Measurements from ENCODE around the gene ATE1. TPM values are rescaled to one million over a fixed set of nuclear protein-coding genes. Genes with fewer than 3 reads are reported as not detected.
"Not testable (repeated sequence)": the region's sequence is repeated elsewhere in the genome, so short reads cannot be mapped to it uniquely, and the experiment has no call there.

ATE1 gene
- total and polyA plus RNA-seq, 9 donors: 13.8 to 29.4 (median 20.0) TPM

GRCh38 chr10:121708728-121709674 lies 218.8 kb downstream of the ATE1 start:
- no peak for DNase-seq
- no peaks in the 10 kb centered on the region for H3K36me3 ChIP-seq (ENCODE audit: control insufficient read depth, insufficient read depth, low read length)
- no peaks in the 10 kb centered on the region for H3K4me1 ChIP-seq (ENCODE audit: control insufficient read depth, insufficient read depth, low read length)
- no peak overlapping the region for H3K4me3 ChIP-seq (ENCODE audit: low read length)
- no peak overlapping the region for H3K27ac ChIP-seq (ENCODE audit: low read length)
- no CpG with 5 or more reads among the region's 15 CpGs for WGBS (ENCODE audit: insufficient coverage)
- no peaks in the 10 kb centered on the region for H3K9me3 ChIP-seq (replicated peaks; ENCODE audit: control insufficient read depth, low read depth, low read length)
- peaks cover 18% of the 10 kb centered on the region for H3K27me3 ChIP-seq (ENCODE audit: control insufficient read depth, insufficient read depth, low read length)

- Histone ChIP-seq H3K9me3 (replicated peaks; ENCODE audit: control insufficient read depth, low read depth, low read length) (no peaks in the 10 kb centered on the region), H3K27me3 (ENCODE audit: control insufficient read depth, insufficient read depth, low read length) (peaks cover 6% of the 10 kb centered on the region), H3K36me3 (ENCODE audit: control insufficient read depth, insufficient read depth, low read length) (no peaks in the 10 kb centered on the region), H3K4me1 (ENCODE audit: control insufficient read depth, insufficient read depth, low read length) (no peaks in the 10 kb centered on the region), H3K4me3 (ENCODE audit: low read length) (no peak overlapping the region), H3K27ac (ENCODE audit: low read length) (no peak overlapping the region)
- WGBS (ENCODE audit: insufficient coverage): 67% methylated on average over 6 of the region's 13 CpGs
- no peak for DNase-seq
Observed at GRCh38 chr10:121702351-121703320, 225.2 kb downstream of the ATE1 start.

GRCh38 chr10:121700416-121700815 lies 227.4 kb downstream of the ATE1 start:
- Histone ChIP-seq H3K9me3 (replicated peaks; ENCODE audit: control insufficient read depth, low read depth, low read length) (no peaks in the 10 kb centered on the region), H3K36me3 (ENCODE audit: control insufficient read depth, insufficient read depth, low read length) (no peaks in the 10 kb centered on the region), H3K4me3 (ENCODE audit: low read length) (no peak overlapping the region), H3K27me3 (ENCODE audit: control insufficient read depth, insufficient read depth, low read length) (peaks cover 8% of the 10 kb centered on the region), H3K27ac (ENCODE audit: low read length) (no peak overlapping the region), H3K4me1 (ENCODE audit: control insufficient read depth, insufficient read depth, low read length) (no peaks in the 10 kb centered on the region)
- no CpG with 5 or more reads among the region's 1 CpG for WGBS (ENCODE audit: insufficient coverage)
- no peak for DNase-seq

GRCh38 chr10:121699703-121700102 lies 228.1 kb downstream of the ATE1 start:
- not testable (repeated sequence) for H3K36me3 ChIP-seq (ENCODE audit: control insufficient read depth, insufficient read depth, low read length); DNase-seq; H3K9me3 ChIP-seq (replicated peaks; ENCODE audit: control insufficient read depth, low read depth, low read length); H3K4me3 ChIP-seq (ENCODE audit: low read length); H3K27ac ChIP-seq (ENCODE audit: low read length); H3K4me1 ChIP-seq (ENCODE audit: control insufficient read depth, insufficient read depth, low read length)
- peaks cover 13% of the 10 kb centered on the region for H3K27me3 ChIP-seq (ENCODE audit: control insufficient read depth, insufficient read depth, low read length)
- WGBS (ENCODE audit: insufficient coverage): no CpG with 5 or more reads among the region's 3 CpGs

GRCh38 chr10:121698902-121699301 lies 228.9 kb downstream of the ATE1 start:
- no peaks in the 10 kb centered on the region for H3K4me1 ChIP-seq (ENCODE audit: control insufficient read depth, insufficient read depth, low read length)
- no peaks in the 10 kb centered on the region for H3K36me3 ChIP-seq (ENCODE audit: control insufficient read depth, insufficient read depth, low read length)
- DNase-seq: no peak
- H3K9me3 ChIP-seq (replicated peaks; ENCODE audit: control insufficient read depth, low read depth, low read length): no peaks in the 10 kb centered on the region
- H3K27me3 ChIP-seq (ENCODE audit: control insufficient read depth, insufficient read depth, low read length): peaks cover 10% of the 10 kb centered on the region
- no peak overlapping the region for H3K4me3 ChIP-seq (ENCODE audit: low read length)
- no peak overlapping the region for H3K27ac ChIP-seq (ENCODE audit: low read length)
- 76% methylated on average over 7 of the region's 12 CpGs for WGBS (ENCODE audit: insufficient coverage)

- 59% methylated on average over 4 of the region's 7 CpGs for WGBS (ENCODE audit: insufficient coverage)
- H3K9me3 ChIP-seq (replicated peaks; ENCODE audit: control insufficient read depth, low read depth, low read length): no peaks in the 10 kb centered on the region
- H3K4me3 ChIP-seq (ENCODE audit: low read length): no peak overlapping the region
- no peak overlapping the region for H3K27ac ChIP-seq (ENCODE audit: low read length)
- H3K4me1 ChIP-seq (ENCODE audit: control insufficient read depth, insufficient read depth, low read length): no peaks in the 10 kb centered on the region
- H3K27me3 ChIP-seq (ENCODE audit: control insufficient read depth, insufficient read depth, low read length): peaks cover 12% of the 10 kb centered on the region
- no peak for DNase-seq
- no peaks in the 10 kb centered on the region for H3K36me3 ChIP-seq (ENCODE audit: control insufficient read depth, insufficient read depth, low read length)
Observed at GRCh38 chr10:121698336-121698735, 229.5 kb downstream of the ATE1 start.

GRCh38 chr10:121696854-121697253 lies 231.0 kb downstream of the ATE1 start:
- H3K27ac ChIP-seq (ENCODE audit: low read length): no peak overlapping the region
- no peak overlapping the region for H3K4me3 ChIP-seq (ENCODE audit: low read length)
- DNase-seq: no peak
- H3K27me3 ChIP-seq (ENCODE audit: control insufficient read depth, insufficient read depth, low read length): peaks cover 15% of the 10 kb centered on the region
- no peaks in the 10 kb centered on the region for H3K9me3 ChIP-seq (replicated peaks; ENCODE audit: control insufficient read depth, low read depth, low read length)
- WGBS (ENCODE audit: insufficient coverage): 85% methylated on average over 2 of the region's 3 CpGs
- H3K4me1 ChIP-seq (ENCODE audit: control insufficient read depth, insufficient read depth, low read length): no peaks in the 10 kb centered on the region
- no peaks in the 10 kb centered on the region for H3K36me3 ChIP-seq (ENCODE audit: control insufficient read depth, insufficient read depth, low read length)

- no peak overlapping the region for H3K4me3 ChIP-seq (ENCODE audit: low read length)
- WGBS (ENCODE audit: insufficient coverage): no CpG with 5 or more reads among the region's 7 CpGs
- H3K9me3 ChIP-seq (replicated peaks; ENCODE audit: control insufficient read depth, low read depth, low read length): no peaks in the 10 kb centered on the region
- no peaks in the 10 kb centered on the region for H3K4me1 ChIP-seq (ENCODE audit: control insufficient read depth, insufficient read depth, low read length)
- H3K27me3 ChIP-seq (ENCODE audit: control insufficient read depth, insufficient read depth, low read length): peaks cover 18% of the 10 kb centered on the region
- H3K27ac ChIP-seq (ENCODE audit: low read length): no peak overlapping the region
- no peaks in the 10 kb centered on the region for H3K36me3 ChIP-seq (ENCODE audit: control insufficient read depth, insufficient read depth, low read length)
- no peak for DNase-seq
Observed at GRCh38 chr10:121695731-121696464, 231.9 kb downstream of the ATE1 start.

- Histone ChIP-seq H3K27ac (ENCODE audit: low read length) (no peak overlapping the region), H3K27me3 (ENCODE audit: control insufficient read depth, insufficient read depth, low read length) (peaks cover 19% of the 10 kb centered on the region), H3K4me1 (ENCODE audit: control insufficient read depth, insufficient read depth, low read length) (no peaks in the 10 kb centered on the region), H3K36me3 (ENCODE audit: control insufficient read depth, insufficient read depth, low read length) (no peaks in the 10 kb centered on the region), H3K4me3 (ENCODE audit: low read length) (no peak overlapping the region), H3K9me3 (replicated peaks; ENCODE audit: control insufficient read depth, low read depth, low read length) (no peaks in the 10 kb centered on the region)
- 40% methylated on average over 1 of the region's 8 CpGs for WGBS (ENCODE audit: insufficient coverage)
- no peak for DNase-seq
Observed at GRCh38 chr10:121694966-121695643, 232.7 kb downstream of the ATE1 start.

Measured in muscle of leg (tissue), 11 donors.